ENCODE measurements around the gene KCNQ4. TPM values are rescaled to one million over a fixed set of nuclear protein-coding genes. Genes with fewer than 3 reads are reported as not detected.

Gene KCNQ4
- total and polyA plus RNA-seq, 10 of the 15 experiments (the other 5 are each of a cell fraction or from before 2014, with no cell fraction given), result 0.04 to 0.18 (median 0.08) TPM; not detected in 2

DNA sequence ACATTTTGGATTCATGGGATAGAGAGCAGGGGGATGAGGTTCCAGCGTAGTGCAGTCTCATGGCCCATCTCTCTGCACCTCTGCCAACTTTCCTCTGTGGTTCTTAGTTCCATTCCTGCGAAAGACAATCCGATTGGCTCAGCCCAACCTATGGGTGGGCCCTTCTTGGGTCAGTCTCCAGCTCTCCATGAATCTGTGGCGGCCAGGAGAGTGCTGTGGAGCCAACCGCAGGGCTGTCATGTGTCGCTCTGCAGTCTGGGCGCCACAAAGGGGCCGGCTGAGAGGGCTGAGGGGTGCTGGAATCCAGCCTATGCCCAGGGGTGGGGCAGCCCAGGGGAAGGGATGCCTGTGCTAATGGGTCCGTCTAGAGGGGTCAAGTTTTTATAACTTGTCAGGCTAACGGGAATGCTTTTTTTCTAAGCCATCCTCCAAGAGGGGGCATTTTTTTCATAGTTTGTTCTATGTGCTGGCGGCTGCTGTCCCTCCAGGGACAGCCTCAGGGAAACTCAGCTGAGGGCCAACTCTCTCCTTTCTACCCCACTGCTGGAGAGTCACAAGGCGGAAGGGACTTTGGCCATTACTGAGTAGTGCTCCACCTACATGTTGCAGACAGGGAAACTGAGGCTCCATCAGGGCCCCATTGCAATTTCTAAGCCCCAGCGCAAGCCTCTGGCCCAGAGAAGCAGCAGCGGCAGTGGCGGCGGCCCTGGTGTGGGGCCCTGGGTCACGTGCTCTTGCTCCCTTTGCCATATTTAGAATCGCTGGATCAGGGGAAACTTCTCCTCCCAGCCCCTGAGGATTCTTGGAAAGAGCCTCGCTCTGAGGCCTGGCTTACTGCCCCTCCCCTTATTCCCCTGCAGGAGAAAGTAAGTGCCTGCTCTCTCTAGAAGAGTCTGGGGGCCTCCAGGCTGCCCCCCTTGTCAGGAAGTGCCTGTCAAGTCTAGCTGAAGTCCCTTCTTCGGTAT lies 23.4 kb downstream of the KCNQ4 start (continued):
- TF ChIP-seq, protein P1, sequence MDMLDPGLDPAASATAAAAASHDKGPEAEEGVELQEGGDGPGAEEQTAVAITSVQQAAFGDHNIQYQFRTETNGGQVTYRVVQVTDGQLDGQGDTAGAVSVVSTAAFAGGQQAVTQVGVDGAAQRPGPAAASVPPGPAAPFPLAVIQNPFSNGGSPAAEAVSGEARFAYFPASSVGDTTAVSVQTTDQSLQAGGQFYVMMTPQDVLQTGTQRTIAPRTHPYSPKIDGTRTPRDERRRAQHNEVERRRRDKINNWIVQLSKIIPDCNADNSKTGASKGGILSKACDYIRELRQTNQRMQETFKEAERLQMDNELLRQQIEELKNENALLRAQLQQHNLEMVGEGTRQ (IDR thresholded peaks at IDR 0.05; ENCODE audit: borderline replicate concordance, low read depth, low read length), result no peak

DNA sequence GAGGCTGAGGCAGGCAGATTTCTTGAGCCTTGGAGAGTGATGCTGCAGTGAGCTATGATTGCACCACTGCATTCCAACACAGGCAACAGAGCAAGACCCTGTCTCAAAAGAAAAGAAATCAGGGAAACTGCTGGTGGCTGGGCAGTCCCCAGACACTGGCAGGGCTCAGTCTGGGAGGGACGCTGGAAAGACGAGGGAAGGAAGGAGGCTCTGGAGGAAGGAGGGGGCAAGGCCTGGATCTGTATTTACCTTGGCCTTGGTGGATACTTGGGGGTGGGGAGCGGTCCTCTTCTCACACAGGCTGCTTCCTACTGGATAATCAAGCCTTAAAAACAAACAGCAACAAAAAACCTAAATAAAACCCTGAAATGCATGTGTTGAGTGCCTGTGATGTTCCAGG lies 24.4 kb downstream of the KCNQ4 start:
- H3K4me3 ChIP-seq, result no peak overlapping the region
- no TSS peak for BruUV-seq (replicated peaks)
- ChIA-PET POLR2A (interaction anchor here (0.6 to 1.7 kb wide), 2 partner anchors 13 to 117 kb away, joined by 3 to 4 read pairs; partner anchors contain the start of gene NFYC), SMC1A (ENCODE audit: uncharacterized antibody, unreplicated experiment) (interaction anchor here (0.9 to 2.9 kb wide), 3 partner anchors 13 to 38 kb away, joined by 3 to 13 read pairs (median 3); no protein-coding TSS in a partner anchor), RAD21 (ENCODE audit: unreplicated experiment) (no interaction called here), CTCF (interaction anchor here (2.9 kb wide), 1 partner anchor 35 kb away, joined by 20 read pairs; no protein-coding TSS in a partner anchor)
- intact Hi-C loops (cut with micrococcal nuclease; ENCODE audit: unreplicated experiment), result no loop called here
- H2AFZ ChIP-seq (ENCODE audit: control insufficient read depth, low read depth, low read length), result no peak overlapping the region
- no peaks in the 10 kb centered on the region for H3K27me3 ChIP-seq (replicated peaks in 1 of 2; ENCODE audit: control insufficient read depth in 2 of 2, insufficient read depth in 2 of 2, low read length in 1 of 2)
- H3K9me3 ChIP-seq (replicated peaks; ENCODE audit: control insufficient read depth, insufficient read depth, low read length), result no peaks in the 10 kb centered on the region; the same call in 2 of the 3 replicates
- 69% methylated on average over 3 of the region's 3 CpGs for WGBS (ENCODE audit: insufficient coverage, insufficient replicate concordance, low lambda C conversion rate, missing lambda C conversion rate)
- in situ Hi-C loops (cut with MboI), result no loop called here
- no peak for FAIRE-seq
- H3K36me3 ChIP-seq (ENCODE audit: control insufficient read depth in 2 of 2, insufficient read depth in 2 of 2, low read length in 1 of 2), result no peaks in the 10 kb centered on the region
- DNase-seq (ENCODE audit: low read depth, low spot score), result no peak
- no peak overlapping the region for H3K9ac ChIP-seq (ENCODE audit: control insufficient read depth, insufficient read depth, low read length)
- ATAC-seq, result no peak
- H3K4me1 ChIP-seq (ENCODE audit: control insufficient read depth, insufficient read depth, low read length), result peaks cover 25% of the 10 kb centered on the region
- no peaks in the 10 kb centered on the region for H3K79me2 ChIP-seq (ENCODE audit: control insufficient read depth, insufficient read depth, low read length)
- no peak overlapping the region for H3K27ac ChIP-seq (ENCODE audit: control insufficient read depth, insufficient read depth)
- no peak for TF ChIP-seq ZNF622 (IDR thresholded peaks at IDR 0.05)
- H4K20me1 ChIP-seq (ENCODE audit: control insufficient read depth, insufficient read depth), result no peaks in the 10 kb centered on the region
- no peak overlapping the region for H3K4me2 ChIP-seq (ENCODE audit: control insufficient read depth, insufficient read depth)

Data from GM12878 (cell line).